Measurements from ENCODE around the gene CYBB.
A peak's percentile ranks its signal among the peaks of the same experiment; 100 is the strongest.
"Not testable (repeated sequence)": the region's sequence is repeated elsewhere in the genome, so short reads cannot be mapped to it uniquely, and the experiment has no call there.

The CYBB gene

DNA sequence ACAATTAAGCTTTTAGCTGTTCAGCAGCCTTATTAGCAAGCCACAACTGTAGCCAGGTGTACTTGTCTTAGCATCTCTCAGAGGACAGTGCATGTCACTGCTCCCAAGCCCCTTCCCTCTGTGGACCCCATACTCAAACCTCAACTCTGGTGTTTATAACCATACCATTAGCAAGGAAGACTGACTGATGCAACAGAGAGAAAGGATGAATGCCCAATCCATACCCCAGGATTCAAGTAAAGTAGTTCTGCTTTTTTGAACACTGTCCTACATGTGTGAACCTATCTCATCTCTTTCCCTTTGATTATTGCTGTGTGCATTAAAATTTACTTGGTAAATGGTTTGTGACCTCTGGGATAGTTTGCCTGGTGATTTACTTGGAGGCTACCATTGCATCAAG, 22.8 kb upstream of the CYBB start:
- H3K4me3 ChIP-seq (ENCODE audit: low read length in 2 of 2), result no peak overlapping the region
- peaks cover 7 to 11% of the 10 kb centered on the region in 2 donors for H3K4me1 ChIP-seq (ENCODE audit: control insufficient read depth in 2 of 2, insufficient read depth in 2 of 2, low read length in 2 of 2)
- no peak overlapping the region for H3K27ac ChIP-seq (ENCODE audit: low read depth in 2 of 2, low read length in 2 of 2)

DNA sequence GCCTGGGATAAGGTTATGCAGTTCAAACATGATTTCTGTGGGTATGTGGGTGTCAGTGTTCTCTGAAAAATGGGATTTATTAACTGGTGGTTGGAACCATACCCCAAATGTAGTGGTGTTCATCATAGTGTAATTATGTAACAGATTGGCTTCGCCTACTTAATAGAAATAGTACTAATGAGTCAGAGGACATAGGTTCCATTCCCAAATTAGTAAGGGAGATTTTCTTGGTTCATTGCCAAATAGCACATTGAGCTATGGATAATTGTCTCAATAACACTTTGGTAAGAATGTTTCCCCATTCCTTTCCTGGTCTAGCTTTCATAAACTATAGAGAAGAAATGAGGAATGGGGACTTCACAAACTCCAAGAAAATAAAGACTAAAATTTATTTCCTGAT, 20.5 kb upstream of the CYBB start:
- peaks cover 0 to 4% of the 10 kb centered on the region in 2 donors for H3K27me3 ChIP-seq (ENCODE audit: control insufficient read depth in 2 of 2, insufficient read depth in 2 of 2, low read length in 2 of 2)
- H3K4me1 ChIP-seq (ENCODE audit: control insufficient read depth in 2 of 2, insufficient read depth in 2 of 2, low read length in 2 of 2), result peaks cover 2 to 6% of the 10 kb centered on the region in 2 donors
- H3K4me3 ChIP-seq (ENCODE audit: low read length in 2 of 2), result no peak overlapping the region

More for the DNA sequence above, 22.8 kb upstream of the CYBB start:
- Histone ChIP-seq H3K36me3 (ENCODE audit: control insufficient read depth in 2 of 2, insufficient read depth in 2 of 2, low read length in 2 of 2) (no peaks in the 10 kb centered on the region), H3K9me3 (ENCODE audit: control insufficient read depth in 2 of 2, low read length in 2 of 2) (no peaks in the 10 kb centered on the region), H3K9ac (ENCODE audit: low read depth in 1 of 2, low read length in 2 of 2) (no peak overlapping the region), H3K27me3 (ENCODE audit: control insufficient read depth in 2 of 2, insufficient read depth in 2 of 2, low read length in 2 of 2) (peaks cover 0 to 2% of the 10 kb centered on the region in 2 donors)

GRCh38 chrX:37759878-37760418, 19.9 kb upstream of the CYBB start:
- H3K27ac ChIP-seq (ENCODE audit: low read depth in 2 of 2, low read length in 2 of 2), result no peak overlapping the region
- H3K36me3 ChIP-seq (ENCODE audit: control insufficient read depth in 2 of 2, insufficient read depth in 2 of 2, low read length in 2 of 2), result no peaks in the 10 kb centered on the region
- peaks cover 0 to 4% of the 10 kb centered on the region in 2 donors for H3K27me3 ChIP-seq (ENCODE audit: control insufficient read depth in 2 of 2, insufficient read depth in 2 of 2, low read length in 2 of 2)
- H3K4me1 ChIP-seq (ENCODE audit: control insufficient read depth in 2 of 2, insufficient read depth in 2 of 2, low read length in 2 of 2), result no peaks in the 10 kb centered on the region
- no peak overlapping the region for H3K4me3 ChIP-seq (ENCODE audit: low read length in 2 of 2)
- H3K9me3 ChIP-seq (ENCODE audit: control insufficient read depth in 2 of 2, low read length in 2 of 2), result no peaks in the 10 kb centered on the region
- no peak overlapping the region for H3K9ac ChIP-seq (ENCODE audit: low read depth in 1 of 2, low read length in 2 of 2)

More for the DNA sequence above, 20.5 kb upstream of the CYBB start:
- no peaks in the 10 kb centered on the region for H3K36me3 ChIP-seq (ENCODE audit: control insufficient read depth in 2 of 2, insufficient read depth in 2 of 2, low read length in 2 of 2)
- H3K27ac ChIP-seq (ENCODE audit: low read depth in 2 of 2, low read length in 2 of 2), result no peak overlapping the region
- no peak overlapping the region for H3K9ac ChIP-seq (ENCODE audit: low read depth in 1 of 2, low read length in 2 of 2)
- H3K9me3 ChIP-seq (ENCODE audit: control insufficient read depth in 2 of 2, low read length in 2 of 2), result no peaks in the 10 kb centered on the region

DNA sequence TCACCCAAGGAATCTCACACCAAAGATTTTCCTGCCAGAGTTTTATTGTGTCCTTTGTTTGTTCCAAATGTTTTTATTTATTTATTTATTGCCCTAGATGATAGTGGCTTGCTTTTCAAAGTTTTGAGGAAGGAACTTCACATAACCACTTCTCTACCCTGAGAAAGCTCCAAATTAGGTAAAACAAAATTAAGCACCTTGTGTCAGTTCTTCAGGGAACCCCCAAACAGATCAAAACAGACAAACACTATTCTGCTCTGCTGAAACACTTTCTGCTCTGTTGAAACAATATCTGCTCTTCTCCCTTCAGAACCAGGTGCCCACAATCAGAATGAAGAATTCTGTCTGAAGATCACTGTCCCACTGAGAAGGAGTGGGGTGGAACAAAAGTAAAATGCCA, 16.5 kb upstream of the CYBB start:
- Histone ChIP-seq H3K4me3 (ENCODE audit: low read length in 2 of 2) (no peak overlapping the region), H3K27me3 (ENCODE audit: control insufficient read depth in 2 of 2, insufficient read depth in 2 of 2, low read length in 2 of 2) (peaks cover 0 to 4% of the 10 kb centered on the region in 2 donors), H3K4me1 (ENCODE audit: control insufficient read depth in 2 of 2, insufficient read depth in 2 of 2, low read length in 2 of 2) (no peaks in the 10 kb centered on the region), H3K27ac (ENCODE audit: low read depth in 2 of 2, low read length in 2 of 2) (no peak overlapping the region), H3K9me3 (ENCODE audit: control insufficient read depth in 2 of 2, low read length in 2 of 2) (no peaks in the 10 kb centered on the region), H3K36me3 (ENCODE audit: control insufficient read depth in 2 of 2, insufficient read depth in 2 of 2, low read length in 2 of 2) (no peaks in the 10 kb centered on the region), H3K9ac (ENCODE audit: low read depth in 1 of 2, low read length in 2 of 2) (no peak overlapping the region)

GRCh38 chrX:37765507-37765906, 14.4 kb upstream of the CYBB start:
- peaks cover 0 to 4% of the 10 kb centered on the region in 2 donors for H3K27me3 ChIP-seq (ENCODE audit: control insufficient read depth in 2 of 2, insufficient read depth in 2 of 2, low read length in 2 of 2)
- H3K9me3 ChIP-seq (ENCODE audit: control insufficient read depth in 2 of 2, low read length in 2 of 2), result no peaks in the 10 kb centered on the region
- no peak overlapping the region for H3K4me3 ChIP-seq (ENCODE audit: low read length in 2 of 2)
- no peak overlapping the region for H3K9ac ChIP-seq (ENCODE audit: low read depth in 1 of 2, low read length in 2 of 2)
- no peaks in the 10 kb centered on the region for H3K4me1 ChIP-seq (ENCODE audit: control insufficient read depth in 2 of 2, insufficient read depth in 2 of 2, low read length in 2 of 2)
- H3K27ac ChIP-seq (ENCODE audit: low read depth in 2 of 2, low read length in 2 of 2), result no peak overlapping the region
- no peaks in the 10 kb centered on the region for H3K36me3 ChIP-seq (ENCODE audit: control insufficient read depth in 2 of 2, insufficient read depth in 2 of 2, low read length in 2 of 2)

DNA sequence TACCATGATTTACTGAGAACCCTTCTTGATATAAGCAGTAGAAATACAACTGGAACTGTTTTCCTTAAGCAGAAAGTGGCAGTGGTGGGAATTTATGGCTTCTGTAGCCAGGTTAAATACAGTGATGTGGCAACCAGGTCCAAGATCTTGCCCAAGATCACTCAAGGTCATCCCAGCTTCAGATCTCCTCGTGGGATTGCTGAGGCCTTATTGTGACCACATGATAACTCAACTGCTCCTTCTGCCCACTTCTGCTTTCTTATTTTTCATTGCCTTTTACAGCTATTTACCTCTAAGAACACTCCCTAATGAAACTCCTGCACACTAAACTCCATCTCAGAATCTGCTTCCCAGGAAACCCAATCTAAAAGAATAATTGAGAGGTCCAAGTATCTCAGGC, 12.4 kb upstream of the CYBB start:
- no peak overlapping the region for H3K4me3 ChIP-seq (ENCODE audit: low read length in 2 of 2)
- no peak overlapping the region for H3K27ac ChIP-seq (ENCODE audit: low read depth in 2 of 2, low read length in 2 of 2)
- no peak overlapping the region for H3K9ac ChIP-seq (ENCODE audit: low read depth in 1 of 2, low read length in 2 of 2)
- H3K36me3 ChIP-seq (ENCODE audit: control insufficient read depth in 2 of 2, insufficient read depth in 2 of 2, low read length in 2 of 2), result no peaks in the 10 kb centered on the region
- H3K9me3 ChIP-seq (ENCODE audit: control insufficient read depth in 2 of 2, low read length in 2 of 2), result no peaks in the 10 kb centered on the region
- peaks cover 0 to 4% of the 10 kb centered on the region in 2 donors for H3K27me3 ChIP-seq (ENCODE audit: control insufficient read depth in 2 of 2, insufficient read depth in 2 of 2, low read length in 2 of 2)
- no peaks in the 10 kb centered on the region for H3K4me1 ChIP-seq (ENCODE audit: control insufficient read depth in 2 of 2, insufficient read depth in 2 of 2, low read length in 2 of 2)

GRCh38 chrX:37768866-37769265, 11.0 kb upstream of the CYBB start:
- not testable (repeated sequence) for H3K4me3 ChIP-seq (ENCODE audit: low read length in 2 of 2); H3K9me3 ChIP-seq (ENCODE audit: control insufficient read depth in 2 of 2, low read length in 2 of 2); H3K36me3 ChIP-seq (ENCODE audit: control insufficient read depth in 2 of 2, insufficient read depth in 2 of 2, low read length in 2 of 2); H3K27ac ChIP-seq (ENCODE audit: low read depth in 2 of 2, low read length in 2 of 2); H3K9ac ChIP-seq (ENCODE audit: low read depth in 1 of 2, low read length in 2 of 2); H3K4me1 ChIP-seq (ENCODE audit: control insufficient read depth in 2 of 2, insufficient read depth in 2 of 2, low read length in 2 of 2); H3K27me3 ChIP-seq (ENCODE audit: control insufficient read depth in 2 of 2, insufficient read depth in 2 of 2, low read length in 2 of 2)

DNA sequence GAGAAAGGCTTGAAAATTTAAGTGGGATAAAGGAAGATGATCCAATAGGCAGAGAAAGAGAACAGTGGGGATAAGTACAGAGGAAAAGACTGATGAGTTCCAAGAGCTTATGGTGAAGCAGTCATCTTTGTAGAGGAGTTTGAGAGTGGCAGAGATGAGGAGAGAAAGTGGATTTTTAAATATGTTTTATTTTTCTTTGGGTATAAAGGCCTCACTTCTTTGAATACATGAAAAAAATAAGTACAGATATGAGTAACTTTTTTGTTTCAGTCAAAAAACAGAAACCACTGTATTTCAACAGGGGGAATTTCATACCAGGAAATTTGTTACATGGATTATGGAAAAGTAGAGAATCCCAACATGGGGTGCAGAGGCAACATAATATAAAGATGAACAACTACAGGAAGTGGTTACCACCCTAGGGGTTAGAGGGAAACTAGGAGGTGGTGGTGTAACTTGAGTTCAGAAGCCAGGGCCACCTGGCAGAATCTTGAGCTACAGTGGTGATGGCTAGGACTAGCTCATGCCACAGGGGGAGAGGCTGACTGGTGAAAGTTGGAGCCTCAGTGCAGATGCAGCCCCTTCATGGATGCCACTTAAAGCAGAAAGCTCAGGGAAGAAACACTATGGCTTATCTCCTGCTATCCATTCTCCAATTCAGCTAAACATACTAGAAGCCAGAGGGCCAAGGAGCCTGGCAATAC, 3.4 kb upstream of the CYBB start:
- Histone ChIP-seq H3K27me3 (ENCODE audit: control insufficient read depth in 2 of 2, insufficient read depth in 2 of 2, low read length in 2 of 2) (no peaks in the 10 kb centered on the region), H3K4me3 (ENCODE audit: low read length in 2 of 2) (no peak overlapping the region), H3K36me3 (ENCODE audit: control insufficient read depth in 2 of 2, insufficient read depth in 2 of 2, low read length in 2 of 2) (no peaks in the 10 kb centered on the region), H3K27ac (ENCODE audit: low read depth in 2 of 2, low read length in 2 of 2) (no peak overlapping the region), H3K9ac (ENCODE audit: low read depth in 1 of 2, low read length in 2 of 2) (no peak overlapping the region), H3K4me1 (ENCODE audit: control insufficient read depth in 2 of 2, insufficient read depth in 2 of 2, low read length in 2 of 2) (no peaks in the 10 kb centered on the region), H3K9me3 (ENCODE audit: control insufficient read depth in 2 of 2, low read length in 2 of 2) (no peaks in the 10 kb centered on the region)

- Histone ChIP-seq H3K4me1 (ENCODE audit: control insufficient read depth in 2 of 2, insufficient read depth in 2 of 2, low read length in 2 of 2) (no peaks in the 10 kb centered on the region), H3K27ac (ENCODE audit: low read depth in 2 of 2, low read length in 2 of 2) (no peak overlapping the region), H3K9me3 (ENCODE audit: control insufficient read depth in 2 of 2, low read length in 2 of 2) (no peaks in the 10 kb centered on the region), H3K4me3 (ENCODE audit: low read length in 2 of 2) (no peak overlapping the region), H3K27me3 (ENCODE audit: control insufficient read depth in 2 of 2, insufficient read depth in 2 of 2, low read length in 2 of 2) (no peaks in the 10 kb centered on the region), H3K36me3 (ENCODE audit: control insufficient read depth in 2 of 2, insufficient read depth in 2 of 2, low read length in 2 of 2) (no peaks in the 10 kb centered on the region), H3K9ac (ENCODE audit: low read depth in 1 of 2, low read length in 2 of 2) (no peak overlapping the region)
These were observed 2.9 kb upstream of the CYBB start for GRCh38 chrX:37776987-37777325.

DNA sequence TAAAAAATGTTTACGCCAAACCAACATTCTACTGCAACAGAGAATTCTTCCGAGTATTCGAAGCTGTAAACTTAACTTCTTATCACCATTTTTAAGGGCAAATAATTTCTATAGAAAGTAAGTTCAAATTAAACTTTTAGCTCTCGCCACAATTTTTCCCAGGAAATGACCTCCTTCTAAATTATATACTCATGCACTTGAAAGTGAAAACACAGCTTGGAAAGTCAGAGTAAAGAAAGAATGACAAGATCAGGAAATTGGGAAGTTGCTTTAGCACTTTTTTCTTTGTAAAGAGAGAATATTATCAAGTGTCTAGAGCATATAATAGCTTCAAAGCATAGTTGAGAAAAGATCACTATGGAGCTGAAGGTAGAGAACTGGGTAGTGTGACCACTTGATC, 1.2 kb downstream of the CYBB start:
- H3K27ac ChIP-seq (ENCODE audit: low read depth in 2 of 2, low read length in 2 of 2), result no peak overlapping the region
- H3K9me3 ChIP-seq (ENCODE audit: control insufficient read depth in 2 of 2, low read length in 2 of 2), result no peaks in the 10 kb centered on the region
- H3K27me3 ChIP-seq (ENCODE audit: control insufficient read depth in 2 of 2, insufficient read depth in 2 of 2, low read length in 2 of 2), result no peaks in the 10 kb centered on the region
- H3K36me3 ChIP-seq (ENCODE audit: control insufficient read depth in 2 of 2, insufficient read depth in 2 of 2, low read length in 2 of 2), result no peaks in the 10 kb centered on the region
- H3K4me1 ChIP-seq (ENCODE audit: control insufficient read depth in 2 of 2, insufficient read depth in 2 of 2, low read length in 2 of 2), result no peaks in the 10 kb centered on the region
- H3K4me3 ChIP-seq (ENCODE audit: low read length in 2 of 2), result peak overlapping the region; percentile 9 to 57
- no peak overlapping the region for H3K9ac ChIP-seq (ENCODE audit: low read depth in 1 of 2, low read length in 2 of 2)

Data from mucosa of rectum (tissue), 2 donors.